Mucosa of descending colon (tissue), 3 donors: ENCODE results near the gene MTMR6. TPM values are rescaled to one million over a fixed set of nuclear protein-coding genes. Genes with fewer than 3 reads are reported as not detected.
A peak's percentile ranks its signal among the peaks of the same experiment; 100 is the strongest.

Source experiments
- ATAC-seq: fragments of 200-7000 bp; cut with Tn5 transposase; one replicate; pipeline ENCODE4 v1.9.1; 2020; ENCODE audit warnings: mild to moderate bottlenecking, moderate library complexity
- DNase-seq, 3 donors: peaks; one replicate each; pipeline ENCODE4 v3.0.0-alpha.2; 2020
- H3K36me3 ChIP-seq: fragments of 200-600 bp; one replicate; pipeline ENCODE4 v1.8.0; 2021; ENCODE audit warnings: low read depth, mild to moderate bottlenecking
- H3K4me1 ChIP-seq: fragments of 200-600 bp; one replicate; pipeline ENCODE4 v1.8.0; 2021; ENCODE audit warnings: low read depth, mild to moderate bottlenecking
- H3K4me3 ChIP-seq: fragments of 200-600 bp; one replicate; pipeline ENCODE4 v1.8.0; 2021; ENCODE audit warnings: mild to moderate bottlenecking
- H3K9me3 ChIP-seq: fragments of 200-600 bp; one replicate; pipeline ENCODE4 v1.8.0; 2021; ENCODE audit warnings: mild to moderate bottlenecking
- intact Hi-C, 2 donors: fragments of 100-400 bp; cut with DNase I in 1 of 2; cut with micrococcal nuclease in 1 of 2; formaldehyde crosslinking; loops; one replicate each; pipeline versions ENCODE4 v1.11.0 to v1.11.1; 2022; cut with DNase I, micrococcal nuclease
- total RNA-seq, 3 donors: library from RNA; stranded (reverse); fragmentation: NEBNext Ultra II Directional in 2 of 3; extraction: Animal tissue kit (Norgen Biotek cat#: 25700) in 2 of 3; gene quantifications; one replicate each; pipeline versions ENCODE4 v1.2.1 to v1.2.4, GENCODE V29; 2021 to 2023
- TF ChIP-seq, protein P1 (sequence below): fragments of 200-600 bp; IDR thresholded peaks from one replicate; pipeline ENCODE4 v1.8.0; 2022; ENCODE audit warnings: antibody characterized with exemption, mild to moderate bottlenecking
- donor health status: DM: no; HTN: no; CAD: no; lungs with moderate emphysema.
- donor health status: DM: no; HTN: no; CAD: no.
- donor health status: DM: no; HTN: yes; CAD: no.

Gene MTMR6
- total RNA-seq, 3 donors from 2014 or later = 10.8 to 18.5 (median 13.7) TPM

DNA sequence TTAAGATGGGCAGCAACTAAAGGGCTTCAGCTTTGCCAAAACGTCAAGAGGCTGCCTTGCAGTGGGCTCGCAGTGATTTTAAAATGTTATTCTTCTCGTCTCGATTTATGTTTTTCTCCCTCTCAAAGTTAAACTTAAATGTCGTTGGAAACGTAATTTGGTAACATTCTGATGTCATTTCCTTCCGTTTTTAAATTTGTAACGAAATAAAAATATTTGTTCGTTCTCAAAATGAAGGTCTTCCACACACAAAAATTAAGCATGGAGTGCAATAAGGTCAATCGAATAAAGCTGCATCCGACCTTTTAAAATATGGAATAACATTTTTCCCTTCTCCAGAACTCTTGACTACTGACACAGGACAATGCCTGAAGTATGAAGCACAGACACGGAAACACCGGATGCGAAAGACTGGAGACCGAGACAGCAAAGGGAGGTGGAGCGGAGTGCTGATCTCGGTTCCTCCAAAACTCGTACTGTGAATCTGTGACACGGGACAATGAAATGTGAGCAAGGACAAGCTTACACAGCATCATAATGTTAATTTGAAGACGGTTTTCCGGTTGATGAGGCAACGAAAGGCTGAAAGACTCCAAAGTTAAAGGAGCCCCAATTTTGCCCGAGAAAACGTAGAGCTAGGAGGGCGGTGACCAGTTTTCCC is 850 bp downstream of the MTMR6 start:
- no peaks in the 10 kb centered on the region for H3K9me3 ChIP-seq
- intact Hi-C loops = no loop called here
- ATAC-seq = peak; percentile 60
- H3K4me3 ChIP-seq = peak overlapping the region; percentile 86
- H3K36me3 ChIP-seq = no peaks in the 10 kb centered on the region
- peak in 1 of 3 donors; percentile 54 for DNase-seq
- TF ChIP-seq, protein P1, sequence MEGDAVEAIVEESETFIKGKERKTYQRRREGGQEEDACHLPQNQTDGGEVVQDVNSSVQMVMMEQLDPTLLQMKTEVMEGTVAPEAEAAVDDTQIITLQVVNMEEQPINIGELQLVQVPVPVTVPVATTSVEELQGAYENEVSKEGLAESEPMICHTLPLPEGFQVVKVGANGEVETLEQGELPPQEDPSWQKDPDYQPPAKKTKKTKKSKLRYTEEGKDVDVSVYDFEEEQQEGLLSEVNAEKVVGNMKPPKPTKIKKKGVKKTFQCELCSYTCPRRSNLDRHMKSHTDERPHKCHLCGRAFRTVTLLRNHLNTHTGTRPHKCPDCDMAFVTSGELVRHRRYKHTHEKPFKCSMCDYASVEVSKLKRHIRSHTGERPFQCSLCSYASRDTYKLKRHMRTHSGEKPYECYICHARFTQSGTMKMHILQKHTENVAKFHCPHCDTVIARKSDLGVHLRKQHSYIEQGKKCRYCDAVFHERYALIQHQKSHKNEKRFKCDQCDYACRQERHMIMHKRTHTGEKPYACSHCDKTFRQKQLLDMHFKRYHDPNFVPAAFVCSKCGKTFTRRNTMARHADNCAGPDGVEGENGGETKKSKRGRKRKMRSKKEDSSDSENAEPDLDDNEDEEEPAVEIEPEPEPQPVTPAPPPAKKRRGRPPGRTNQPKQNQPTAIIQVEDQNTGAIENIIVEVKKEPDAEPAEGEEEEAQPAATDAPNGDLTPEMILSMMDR = no peak
- peaks cover 12% of the 10 kb centered on the region for H3K4me1 ChIP-seq

DNA sequence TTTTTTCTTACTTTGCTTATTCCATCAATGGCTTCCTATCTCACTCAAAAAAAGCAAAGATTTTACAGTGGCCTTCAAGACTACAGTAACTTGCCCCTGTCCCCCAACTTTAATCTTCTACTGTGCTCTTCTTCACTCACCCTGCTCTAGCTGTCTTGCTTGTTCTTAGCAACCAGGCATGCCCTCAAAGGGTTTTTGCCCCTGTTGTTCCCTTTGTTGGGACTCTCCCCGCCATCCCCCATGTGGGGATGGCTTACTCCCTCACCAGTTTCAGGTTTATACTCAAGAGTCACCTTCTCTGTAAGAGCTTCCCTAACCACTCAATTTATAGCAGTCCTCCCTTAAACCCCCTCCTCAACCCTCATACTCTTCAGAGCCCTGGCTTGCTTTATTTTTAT is 5.4 kb downstream of the MTMR6 start:
- intact Hi-C loops = no loop called here
- TF ChIP-seq, protein P1 = no peak
- peaks cover 12% of the 10 kb centered on the region for H3K4me1 ChIP-seq
- no peak overlapping the region for H3K4me3 ChIP-seq
- H3K9me3 ChIP-seq = no peaks in the 10 kb centered on the region
- H3K36me3 ChIP-seq = no peaks in the 10 kb centered on the region
- DNase-seq (no peak), ATAC-seq (no peak)

DNA sequence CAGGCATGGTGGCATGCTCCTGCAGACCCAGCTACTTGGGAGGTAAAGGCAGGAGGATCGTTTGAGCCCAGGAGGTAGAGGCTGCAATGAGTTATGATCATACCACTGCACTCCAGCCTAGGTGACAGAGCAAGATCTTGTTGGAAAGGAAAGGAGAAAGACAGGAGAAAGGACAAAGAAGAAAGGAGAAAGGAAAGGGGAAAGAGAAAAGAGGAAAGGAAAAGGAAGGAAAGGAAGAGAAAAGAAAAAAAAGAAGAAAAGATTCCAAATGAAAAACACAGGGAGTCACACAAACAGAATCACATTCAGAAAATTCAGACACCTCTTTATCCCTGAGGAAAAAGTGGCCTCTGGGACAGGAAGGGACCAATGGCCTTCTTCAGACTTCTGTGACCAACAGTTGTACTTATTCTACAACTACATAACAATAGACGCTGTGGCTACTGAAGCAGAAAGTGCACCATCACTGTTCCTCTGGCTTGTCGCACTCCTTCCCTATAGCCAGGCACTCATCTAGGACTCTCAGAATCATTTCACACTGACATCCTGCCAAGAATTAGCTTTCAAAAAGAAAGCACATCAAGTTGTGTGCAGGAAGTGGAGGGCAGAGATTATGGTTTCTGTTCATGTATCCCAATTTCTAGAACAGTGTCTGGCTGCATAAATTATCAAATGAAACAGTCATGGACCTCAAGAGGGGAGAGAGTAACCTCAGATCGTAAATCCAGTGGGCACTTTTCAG is 5.9 kb downstream of the MTMR6 start:
- no peaks in the 10 kb centered on the region for H3K9me3 ChIP-seq
- no peak overlapping the region for H3K4me3 ChIP-seq
- TF ChIP-seq, protein P1 = no peak
- intact Hi-C loops = no loop called here
- peaks cover 12% of the 10 kb centered on the region for H3K4me1 ChIP-seq
- no peaks in the 10 kb centered on the region for H3K36me3 ChIP-seq
- ATAC-seq (no peak), DNase-seq (no peak)

DNA sequence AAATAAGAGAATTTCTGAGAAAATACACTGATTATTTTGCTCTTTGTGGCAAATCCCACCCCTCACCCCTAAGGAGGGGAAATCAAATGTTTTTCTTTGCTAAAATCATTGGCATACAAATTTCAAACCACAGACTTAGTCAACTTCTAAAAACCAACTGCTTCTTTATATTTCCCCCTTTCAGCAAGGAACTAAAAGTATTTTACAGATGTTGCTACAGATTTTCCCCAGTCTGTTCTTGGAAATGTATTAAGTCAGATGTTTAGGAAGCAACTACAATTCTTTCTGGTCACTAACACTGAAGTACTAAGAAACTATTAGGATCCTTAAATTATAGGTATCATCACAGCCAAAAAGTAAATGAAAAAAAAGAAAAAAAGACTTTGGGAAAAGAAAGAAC is 6.9 kb downstream of the MTMR6 start:
- intact Hi-C loops = no loop called here
- Histone ChIP-seq H3K4me1 (peaks cover 5% of the 10 kb centered on the region), H3K4me3 (no peak overlapping the region), H3K9me3 (no peaks in the 10 kb centered on the region), H3K36me3 (no peaks in the 10 kb centered on the region)
- no peak for ATAC-seq
- TF ChIP-seq, protein P1 = no peak
- no peak for DNase-seq

DNA sequence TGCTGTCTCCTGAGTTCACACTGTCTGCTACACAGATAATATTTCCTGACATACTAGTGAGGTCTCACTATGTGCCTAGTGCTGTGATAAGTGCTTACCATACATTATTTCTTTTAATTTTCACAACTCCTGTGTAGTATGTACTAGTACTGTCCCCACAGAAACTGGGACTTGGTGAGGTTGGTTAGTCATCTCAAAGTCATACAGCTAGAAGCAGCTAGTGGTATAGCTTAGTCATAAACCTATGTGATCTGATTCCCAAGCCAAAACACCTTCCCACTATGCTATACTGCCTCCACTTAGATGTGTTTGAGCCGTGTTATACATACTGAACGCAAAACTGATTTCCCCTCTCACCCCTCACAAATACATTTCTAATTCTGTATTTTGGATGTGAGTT is 10.5 kb downstream of the MTMR6 start:
- intact Hi-C loops = no loop called here
- Histone ChIP-seq H3K4me3 (no peak overlapping the region), H3K4me1 (no peaks in the 10 kb centered on the region), H3K9me3 (no peaks in the 10 kb centered on the region), H3K36me3 (no peaks in the 10 kb centered on the region)
- no peak for ATAC-seq
- TF ChIP-seq, protein P1 = no peak
- no peak for DNase-seq
